ENCODE measurements around the gene ZNF428. TPM values are rescaled to one million over a fixed set of nuclear protein-coding genes. Genes with fewer than 3 reads are reported as not detected.

Gene ZNF428
- total RNA-seq, 4 donors from 2014 or later = 38.1 to 61.1 (median 50.5) TPM

- H3K27ac ChIP-seq = peak overlapping the region; percentile 82 to 98 (median 88)
- no peaks in the 10 kb centered on the region for H3K27me3 ChIP-seq
- H3K36me3 ChIP-seq = peaks cover 0 to 58% (median 6%) of the 10 kb centered on the region in 3 donors
- no peak for DNase-seq (ENCODE audit: low spot score in 2 of 2)
- peak overlapping the region; percentile 54 to 73 (median 67) for H3K4me3 ChIP-seq
- peaks cover 0 to 57% (median 30%) of the 10 kb centered on the region in 4 donors for H3K4me1 ChIP-seq
- WGBS, 2 donors = 1 to 3% methylated on average over 28 to 51 of the region's 64 CpGs
- TF ChIP-seq, protein P1, sequence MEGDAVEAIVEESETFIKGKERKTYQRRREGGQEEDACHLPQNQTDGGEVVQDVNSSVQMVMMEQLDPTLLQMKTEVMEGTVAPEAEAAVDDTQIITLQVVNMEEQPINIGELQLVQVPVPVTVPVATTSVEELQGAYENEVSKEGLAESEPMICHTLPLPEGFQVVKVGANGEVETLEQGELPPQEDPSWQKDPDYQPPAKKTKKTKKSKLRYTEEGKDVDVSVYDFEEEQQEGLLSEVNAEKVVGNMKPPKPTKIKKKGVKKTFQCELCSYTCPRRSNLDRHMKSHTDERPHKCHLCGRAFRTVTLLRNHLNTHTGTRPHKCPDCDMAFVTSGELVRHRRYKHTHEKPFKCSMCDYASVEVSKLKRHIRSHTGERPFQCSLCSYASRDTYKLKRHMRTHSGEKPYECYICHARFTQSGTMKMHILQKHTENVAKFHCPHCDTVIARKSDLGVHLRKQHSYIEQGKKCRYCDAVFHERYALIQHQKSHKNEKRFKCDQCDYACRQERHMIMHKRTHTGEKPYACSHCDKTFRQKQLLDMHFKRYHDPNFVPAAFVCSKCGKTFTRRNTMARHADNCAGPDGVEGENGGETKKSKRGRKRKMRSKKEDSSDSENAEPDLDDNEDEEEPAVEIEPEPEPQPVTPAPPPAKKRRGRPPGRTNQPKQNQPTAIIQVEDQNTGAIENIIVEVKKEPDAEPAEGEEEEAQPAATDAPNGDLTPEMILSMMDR (IDR thresholded peaks at IDR 0.05) = peak; percentile 44 to 61 (median 56)
- no peak for TF ChIP-seq POLR2A (IDR thresholded peaks at IDR 0.05)
- TF ChIP-seq EP300 (IDR thresholded peaks at IDR 0.05) = no peak
- no peaks in the 10 kb centered on the region for H3K9me3 ChIP-seq
Observed at GRCh38 chr19:43594710-43595604, 24.5 kb downstream of the ZNF428 start.

- WGBS, 2 donors = 81 to 84% methylated on average over 10 of the region's 10 CpGs
- DNase-seq (ENCODE audit: low spot score in 2 of 2) = no peak
- Histone ChIP-seq H3K9me3 (no peaks in the 10 kb centered on the region), H3K27me3 (no peaks in the 10 kb centered on the region), H3K4me1 (peaks cover 0 to 54% (median 30%) of the 10 kb centered on the region in 4 donors), H3K27ac (peak overlapping the region; percentile 82 to 98 (median 88)), H3K36me3 (peaks cover 0 to 58% (median 6%) of the 10 kb centered on the region in 3 donors), H3K4me3 (peak overlapping the region; percentile 54 to 73 (median 67))
- TF ChIP-seq POLR2A (IDR thresholded peaks at IDR 0.05) = no peak
- TF ChIP-seq, protein P1 (IDR thresholded peaks at IDR 0.05) = no peak
- no peak for TF ChIP-seq EP300 (IDR thresholded peaks at IDR 0.05)
Observed at GRCh38 chr19:43594081-43594697, 25.2 kb downstream of the ZNF428 start.

DNA sequence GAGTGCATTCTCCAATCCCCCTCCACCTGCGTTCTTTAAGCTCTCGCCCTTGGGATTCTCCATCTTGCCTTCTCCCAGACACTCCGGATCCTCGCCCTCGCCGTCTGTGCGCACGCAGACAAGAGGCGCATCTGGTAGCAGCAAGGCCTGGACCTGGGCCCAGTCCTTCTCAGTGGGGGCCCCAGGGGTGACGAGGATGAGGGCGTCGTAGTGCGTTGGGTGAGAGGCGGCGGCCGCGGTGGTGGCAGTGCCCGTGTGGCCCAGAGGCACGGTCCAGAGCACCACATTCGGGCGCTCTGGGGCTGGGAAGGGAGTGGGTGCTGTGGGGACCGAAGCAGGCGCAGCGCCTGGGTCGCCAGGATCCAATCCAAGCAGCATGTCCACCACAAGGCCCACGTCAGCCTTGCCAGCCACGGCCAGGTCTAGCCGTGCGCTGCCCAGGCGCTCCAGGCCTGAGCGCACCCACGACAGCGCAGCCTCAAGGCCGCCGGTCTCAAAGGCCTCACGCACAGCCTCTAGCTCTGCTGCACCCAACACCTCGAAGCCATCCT, 26.6 kb downstream of the ZNF428 start:
- Histone ChIP-seq H3K4me1 (peaks cover 0 to 41% (median 26%) of the 10 kb centered on the region in 4 donors), H3K9me3 (no peaks in the 10 kb centered on the region), H3K36me3 (peaks cover 0 to 62% (median 0%) of the 10 kb centered on the region in 3 donors), H3K27ac (peak overlapping the region in 1 of 4 donors; percentile 98), H3K27me3 (no peaks in the 10 kb centered on the region), H3K4me3 (no peak overlapping the region)
- TF ChIP-seq EP300 (IDR thresholded peaks at IDR 0.05) (no peak), POLR2A (IDR thresholded peaks at IDR 0.05) (no peak)
- TF ChIP-seq, protein P1 (IDR thresholded peaks at IDR 0.05) = no peak
- DNase-seq (ENCODE audit: low spot score in 2 of 2) = no peak
- 91 to 94% methylated on average over 37 of the region's 37 CpGs for WGBS, 2 donors

DNA sequence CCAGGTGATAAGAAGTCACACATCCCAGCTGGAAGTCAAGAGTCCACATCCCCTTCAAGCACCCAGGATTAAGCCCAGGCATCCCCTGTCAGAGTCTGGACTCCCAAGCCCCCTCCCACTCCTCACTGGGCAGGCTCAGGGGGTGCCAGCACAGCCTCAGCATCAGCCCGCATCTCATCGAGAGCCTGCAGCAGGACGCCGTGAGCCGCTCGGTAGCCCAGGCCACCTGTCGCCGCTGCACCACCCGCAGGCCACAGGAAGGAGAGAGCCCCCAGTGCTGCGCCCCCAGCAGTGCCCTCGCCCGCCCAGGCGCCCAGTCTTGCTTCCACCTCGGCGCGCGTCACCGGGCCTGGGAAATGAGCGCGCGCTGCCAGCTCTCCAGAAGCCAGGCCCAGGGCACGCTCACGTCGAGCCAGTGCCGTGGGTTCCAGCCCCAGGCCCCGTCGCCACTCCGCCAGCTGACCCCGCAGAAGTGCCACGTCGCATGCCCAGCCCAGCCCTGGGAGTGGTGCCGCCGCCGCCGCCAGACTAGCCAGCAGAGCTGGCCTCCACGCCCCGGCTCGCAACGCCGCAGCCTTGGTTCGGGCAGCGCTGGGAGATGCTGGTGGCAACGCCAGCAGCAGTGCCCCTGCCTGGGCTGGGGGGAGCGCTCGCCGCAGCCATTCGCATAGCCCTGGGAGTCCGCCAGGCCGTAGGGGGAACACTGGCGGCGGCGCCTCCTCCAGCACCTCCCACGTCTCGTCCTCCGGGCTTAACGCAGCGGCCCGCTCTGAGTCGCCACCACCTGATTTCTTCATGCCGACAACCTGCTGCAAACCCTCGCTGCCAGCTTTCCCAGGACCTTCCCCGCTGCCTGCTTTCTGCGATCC, 27.3 kb downstream of the ZNF428 start:
- TF ChIP-seq, protein P1 (IDR thresholded peaks at IDR 0.05) = no peak
- TF ChIP-seq POLR2A (IDR thresholded peaks at IDR 0.05) = no peak
- no peak for TF ChIP-seq EP300 (IDR thresholded peaks at IDR 0.05)
- H3K4me3 ChIP-seq = no peak overlapping the region
- H3K4me1 ChIP-seq = peaks cover 0 to 33% (median 19%) of the 10 kb centered on the region in 4 donors
- no peak overlapping the region for H3K27ac ChIP-seq
- DNase-seq (ENCODE audit: low spot score in 2 of 2) = no peak
- no peaks in the 10 kb centered on the region for H3K27me3 ChIP-seq
- peaks cover 0 to 64% (median 0%) of the 10 kb centered on the region in 3 donors for H3K36me3 ChIP-seq
- H3K9me3 ChIP-seq = no peaks in the 10 kb centered on the region
- WGBS, 2 donors = 92 to 95% methylated on average over 47 to 63 of the region's 63 CpGs

All from tibial nerve (tissue), 4 donors.